ENCODE results near the gene FBF1. TPM values are rescaled to one million over a fixed set of nuclear protein-coding genes. Genes with fewer than 3 reads are reported as not detected.

Gene FBF1
- total and polyA plus RNA-seq, 9 donors = 3.0 to 14.9 (median 9.4) TPM

DNA sequence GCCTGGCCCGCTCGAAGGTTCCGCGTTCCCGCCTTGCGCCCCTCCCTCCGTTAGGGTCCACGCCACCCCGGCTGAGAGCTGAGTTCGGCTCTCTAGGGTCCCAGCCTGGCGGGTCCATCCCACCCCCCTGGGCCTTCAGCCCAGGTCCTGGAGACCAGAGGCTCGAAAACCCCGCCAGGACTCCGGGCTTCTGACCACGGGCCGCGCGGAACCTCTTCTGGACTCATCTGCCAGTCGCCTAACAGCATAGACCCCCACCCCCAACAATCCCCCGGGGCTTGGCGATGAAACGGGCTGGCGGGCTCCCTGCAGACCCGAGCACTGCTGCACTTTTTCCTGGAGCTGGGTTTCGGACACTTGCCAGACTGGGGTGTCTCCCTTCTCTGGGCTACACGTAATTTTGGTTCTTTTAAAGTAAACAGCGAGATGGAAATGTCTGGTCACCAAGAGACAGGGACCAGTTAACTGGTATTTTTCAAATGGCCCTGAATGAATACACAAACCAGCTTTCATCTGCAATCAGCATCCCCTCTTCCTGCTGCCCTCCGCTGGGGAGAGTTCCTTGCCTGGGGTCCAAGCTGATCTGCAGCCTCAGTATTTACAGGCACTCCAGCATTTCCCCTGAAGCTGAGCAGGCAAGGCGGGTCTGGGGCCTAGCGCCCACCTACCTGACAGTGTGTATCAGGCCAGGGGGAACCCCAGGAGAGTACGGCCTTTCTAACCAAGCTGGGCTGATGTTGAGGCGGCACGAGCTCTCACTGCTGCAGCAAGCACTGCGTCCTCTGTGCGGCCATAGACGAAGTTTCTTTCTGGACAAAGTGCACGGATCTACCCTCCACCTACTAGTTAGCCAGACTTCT lies 43.5 kb downstream of the FBF1 start:
- Histone ChIP-seq H3K27ac (peak overlapping the region; percentile 85 to 95), H3K27me3 (no peaks in the 10 kb centered on the region), H3K4me3 (peak overlapping the region; percentile 63), H3K4me1 (ENCODE audit: insufficient read depth) (peaks cover 8% of the 10 kb centered on the region), H3K9me3 (no peaks in the 10 kb centered on the region), H3K36me3 (no peaks in the 10 kb centered on the region)
- TF ChIP-seq EP300 (IDR thresholded peaks at IDR 0.05) = no peak
- TF ChIP-seq POLR2A (IDR thresholded peaks at IDR 0.05) = no peak
- 34 to 40% (median 36%) methylated on average over 31 to 37 of the region's 37 CpGs for WGBS, 3 donors
- peak in 3 of 5 donors; percentile 41 to 54 (median 50) for DNase-seq
- intact Hi-C loops (cut with DNase I) = loop anchor here in 1 of 4 donors (5.0 kb wide), 1 partner anchor 40 kb away; the partner anchor contains the start of gene WBP2

DNA sequence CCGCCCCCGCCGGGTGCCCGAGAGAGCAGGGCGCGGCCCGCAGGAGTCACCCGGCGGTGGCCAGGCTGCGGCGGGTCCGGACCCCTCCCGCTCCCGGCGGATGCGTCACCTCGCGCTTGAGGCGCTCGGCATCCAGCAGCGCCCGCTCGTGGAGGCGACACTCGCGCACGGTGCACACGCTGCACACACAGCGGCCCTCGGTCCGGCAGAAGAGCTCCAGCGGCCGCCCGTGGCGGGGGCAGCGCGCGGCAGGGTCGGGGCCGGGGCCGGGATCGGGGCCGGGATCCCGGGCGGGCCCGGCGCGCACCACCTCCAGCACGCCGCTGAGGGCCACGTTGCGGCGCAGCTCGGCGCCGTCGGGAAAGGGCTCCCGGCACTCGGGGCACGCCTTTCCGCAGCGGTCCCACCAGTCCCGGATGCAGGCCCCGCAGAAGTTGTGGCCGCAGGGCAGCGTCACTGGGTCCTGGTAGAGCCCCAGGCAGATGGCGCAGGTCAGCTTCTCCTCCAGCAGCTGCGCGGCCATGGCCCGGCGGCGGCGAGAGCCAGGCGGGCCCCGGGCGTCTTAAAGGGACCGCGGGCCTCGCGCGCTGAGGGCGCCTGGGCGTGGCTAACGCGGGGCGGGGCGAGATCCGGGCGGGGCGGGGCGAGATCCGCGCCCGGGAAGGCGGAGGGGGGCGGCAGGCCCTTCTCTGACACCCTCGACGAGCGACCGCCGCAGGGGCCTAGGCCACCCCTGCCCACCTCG lies 44.3 kb downstream of the FBF1 start, which contains the start of gene TRIM65:
TRIM65 (minus strand) TSS at position 537 of the 745 bp plus-strand sequence; CDS start at position 523, 14 bp downstream.
- no peaks in the 10 kb centered on the region for H3K36me3 ChIP-seq
- peak within 1 kb of the TSS; percentile 63 for H3K4me3 ChIP-seq
- H3K9me3 ChIP-seq = no peaks in the 10 kb centered on the region
- no peaks in the 10 kb centered on the region for H3K27me3 ChIP-seq
- intact Hi-C loops (cut with DNase I) = loop anchor here in 1 of 4 donors (5.0 kb wide), 1 partner anchor 39 kb away; the partner anchor contains the start of gene WBP2
- peak within 1 kb of the TSS; percentile 85 to 95 for H3K27ac ChIP-seq
- DNase-seq = peak; percentile 85 to 90 (median 88)
- 0 to 1% (median 0%) methylated on average over 39 to 102 of the region's 102 CpGs for WGBS, 3 donors
- peak in 2 of 3 donors; percentile 51 to 78 for TF ChIP-seq CTCF (IDR thresholded peaks at IDR 0.05)
- no peak for TF ChIP-seq EP300 (IDR thresholded peaks at IDR 0.05)
- peak; percentile 68 for TF ChIP-seq POLR2A (IDR thresholded peaks at IDR 0.05)
- peaks cover 8% of the 10 kb centered on the region for H3K4me1 ChIP-seq (ENCODE audit: insufficient read depth)

GRCh38 chr17:75895370-75896155 lies 45.3 kb downstream of the FBF1 start:
- intact Hi-C loops (cut with DNase I) = loop anchor here in 1 of 4 donors (5.0 kb wide), 1 partner anchor 38 kb away; the partner anchor contains the start of gene WBP2
- peak overlapping the region; percentile 85 to 95 for H3K27ac ChIP-seq
- H3K4me3 ChIP-seq = peak overlapping the region; percentile 63
- peaks cover 8% of the 10 kb centered on the region for H3K4me1 ChIP-seq (ENCODE audit: insufficient read depth)
- no peaks in the 10 kb centered on the region for H3K9me3 ChIP-seq
- 20 to 24% (median 22%) methylated on average over 28 of the region's 28 CpGs for WGBS, 3 donors
- TF ChIP-seq POLR2A (IDR thresholded peaks at IDR 0.05) (no peak), CTCF (IDR thresholded peaks at IDR 0.05) (peak in 2 of 3 donors; percentile 18 to 29)
- no peaks in the 10 kb centered on the region for H3K27me3 ChIP-seq
- H3K36me3 ChIP-seq = no peaks in the 10 kb centered on the region
- peak in 2 of 5 donors; percentile 38 to 46 for DNase-seq

DNA sequence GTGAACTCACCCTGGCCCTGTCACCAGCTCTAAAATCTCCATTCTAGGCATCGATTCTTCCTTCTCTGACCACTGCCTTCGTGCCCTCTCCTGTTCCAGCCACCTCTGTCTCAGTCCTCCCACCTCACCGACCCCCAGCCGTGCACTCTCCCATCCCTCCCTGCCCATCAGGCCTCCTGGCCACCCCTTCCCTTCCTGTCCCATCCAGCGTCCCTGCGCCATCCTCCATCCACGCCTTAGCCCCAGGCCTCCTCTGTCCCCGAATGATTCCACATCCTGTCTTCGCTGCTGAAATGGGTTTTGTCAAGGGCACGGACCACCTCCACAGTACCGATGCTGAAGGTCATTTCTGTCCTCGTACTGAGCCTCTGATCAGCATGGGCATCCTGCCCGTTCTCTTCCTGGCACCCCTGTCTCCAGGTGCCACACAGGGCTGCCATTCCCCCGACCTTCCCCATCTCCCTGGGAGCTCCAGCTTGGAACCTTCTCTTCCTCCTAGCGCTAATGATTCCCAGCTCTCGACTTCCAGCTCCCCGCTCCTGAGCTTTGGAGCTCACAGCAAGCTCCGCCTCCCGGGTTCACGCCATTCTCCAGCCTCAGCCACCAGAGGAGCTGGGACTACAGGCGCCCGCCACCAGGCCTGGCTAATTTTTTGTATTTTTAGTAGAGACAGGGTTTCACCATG lies 46.7 kb downstream of the FBF1 start:
- Histone ChIP-seq H3K36me3 (no peaks in the 10 kb centered on the region), H3K4me1 (ENCODE audit: insufficient read depth) (peaks cover 8% of the 10 kb centered on the region), H3K4me3 (no peak overlapping the region), H3K9me3 (no peaks in the 10 kb centered on the region), H3K27me3 (no peaks in the 10 kb centered on the region), H3K27ac (no peak overlapping the region)
- DNase-seq = peak in 1 of 5 donors; percentile 34
- intact Hi-C loops (cut with DNase I) = no loop called here
- WGBS, 3 donors = 61 to 75% (median 74%) methylated on average over 22 of the region's 22 CpGs
- TF ChIP-seq POLR2A (IDR thresholded peaks at IDR 0.05) (no peak), CTCF (IDR thresholded peaks at IDR 0.05) (no peak), EP300 (IDR thresholded peaks at IDR 0.05) (no peak)
